ENCODE results near the gene MDM4.

MDM4 gene

GRCh38 chr1:204493984-204494280 is 22.3 kb upstream of the MDM4 start:
- Histone ChIP-seq H3K27me3 (ENCODE audit: control insufficient read depth, insufficient read depth, low read length) (no peaks in the 10 kb centered on the region; the same call in 1 of the 2 replicates), H3K9ac (ENCODE audit: low read length) (peak overlapping the region; percentile 95), H3K36me3 (ENCODE audit: control insufficient read depth, insufficient read depth, low read length) (no peaks in the 10 kb centered on the region), H3K4me1 (ENCODE audit: control insufficient read depth, insufficient read depth, low read length) (peaks cover 29% of the 10 kb centered on the region), H3K9me3 (ENCODE audit: control insufficient read depth, insufficient read depth, low read depth, low read length) (no peaks in the 10 kb centered on the region), H3K4me3 (ENCODE audit: low read depth, low read length) (peak overlapping the region; percentile 95), H3K27ac (ENCODE audit: low read depth, low read length) (peak overlapping the region; percentile 78)

- H3K9me3 ChIP-seq (ENCODE audit: control insufficient read depth, insufficient read depth, low read depth, low read length): no peaks in the 10 kb centered on the region
- no peaks in the 10 kb centered on the region for H3K36me3 ChIP-seq (ENCODE audit: control insufficient read depth, insufficient read depth, low read length)
- H3K9ac ChIP-seq (ENCODE audit: low read length): peak within 1 kb of the TSS; percentile 95
- peak within 1 kb of the TSS; percentile 78 for H3K27ac ChIP-seq (ENCODE audit: low read depth, low read length)
- no peaks in the 10 kb centered on the region; the same call in 1 of the 2 replicates for H3K27me3 ChIP-seq (ENCODE audit: control insufficient read depth, insufficient read depth, low read length)
- H3K4me3 ChIP-seq (ENCODE audit: low read depth, low read length): peak within 1 kb of the TSS; percentile 95
- H3K4me1 ChIP-seq (ENCODE audit: control insufficient read depth, insufficient read depth, low read length): peaks cover 29% of the 10 kb centered on the region
These were observed 21.7 kb upstream of the MDM4 start, which contains the start of gene PIK3C2B for GRCh38 chr1:204494281-204495077. TSS of gene PIK3C2B (minus strand) at chr1:204494805. CDS start at chr1:204469802, 25,003 bp downstream.

- H3K4me3 ChIP-seq (ENCODE audit: low read depth, low read length): peak overlapping the region; percentile 95
- H3K36me3 ChIP-seq (ENCODE audit: control insufficient read depth, insufficient read depth, low read length): no peaks in the 10 kb centered on the region
- peak overlapping the region; percentile 95 for H3K9ac ChIP-seq (ENCODE audit: low read length)
- peaks cover 29% of the 10 kb centered on the region for H3K4me1 ChIP-seq (ENCODE audit: control insufficient read depth, insufficient read depth, low read length)
- no peak overlapping the region for H3K27ac ChIP-seq (ENCODE audit: low read depth, low read length)
- H3K27me3 ChIP-seq (ENCODE audit: control insufficient read depth, insufficient read depth, low read length): no peaks in the 10 kb centered on the region; the same call in 1 of the 2 replicates
- no peaks in the 10 kb centered on the region for H3K9me3 ChIP-seq (ENCODE audit: control insufficient read depth, insufficient read depth, low read depth, low read length)
These were observed 21.0 kb upstream of the MDM4 start for GRCh38 chr1:204495078-204495753.

GRCh38 chr1:204495777-204496176 is 20.4 kb upstream of the MDM4 start:
- H3K27me3 ChIP-seq (ENCODE audit: control insufficient read depth, insufficient read depth, low read length): no peaks in the 10 kb centered on the region; the same call in 1 of the 2 replicates
- no peaks in the 10 kb centered on the region for H3K36me3 ChIP-seq (ENCODE audit: control insufficient read depth, insufficient read depth, low read length)
- peak overlapping the region; percentile 95 for H3K4me3 ChIP-seq (ENCODE audit: low read depth, low read length)
- peaks cover 29% of the 10 kb centered on the region for H3K4me1 ChIP-seq (ENCODE audit: control insufficient read depth, insufficient read depth, low read length)
- H3K9ac ChIP-seq (ENCODE audit: low read length): no peak overlapping the region
- no peaks in the 10 kb centered on the region for H3K9me3 ChIP-seq (ENCODE audit: control insufficient read depth, insufficient read depth, low read depth, low read length)
- H3K27ac ChIP-seq (ENCODE audit: low read depth, low read length): no peak overlapping the region

GRCh38 chr1:204498981-204499380 is 17.2 kb upstream of the MDM4 start:
- Histone ChIP-seq H3K9me3 (ENCODE audit: control insufficient read depth, insufficient read depth, low read depth, low read length) (no peaks in the 10 kb centered on the region), H3K4me1 (ENCODE audit: control insufficient read depth, insufficient read depth, low read length) (peaks cover 11% of the 10 kb centered on the region), H3K9ac (ENCODE audit: low read length) (no peak overlapping the region), H3K4me3 (ENCODE audit: low read depth, low read length) (no peak overlapping the region), H3K36me3 (ENCODE audit: control insufficient read depth, insufficient read depth, low read length) (no peaks in the 10 kb centered on the region), H3K27ac (ENCODE audit: low read depth, low read length) (no peak overlapping the region), H3K27me3 (ENCODE audit: control insufficient read depth, insufficient read depth, low read length) (no peaks in the 10 kb centered on the region; the same call in 1 of the 2 replicates)

- Histone ChIP-seq H3K9ac (ENCODE audit: low read length) (no peak overlapping the region), H3K4me3 (ENCODE audit: low read depth, low read length) (no peak overlapping the region), H3K4me1 (ENCODE audit: control insufficient read depth, insufficient read depth, low read length) (peaks cover 11% of the 10 kb centered on the region), H3K36me3 (ENCODE audit: control insufficient read depth, insufficient read depth, low read length) (no peaks in the 10 kb centered on the region), H3K27me3 (ENCODE audit: control insufficient read depth, insufficient read depth, low read length) (no peaks in the 10 kb centered on the region; the same call in 1 of the 2 replicates), H3K27ac (ENCODE audit: low read depth, low read length) (no peak overlapping the region), H3K9me3 (ENCODE audit: control insufficient read depth, insufficient read depth, low read depth, low read length) (no peaks in the 10 kb centered on the region)
These were observed 16.4 kb upstream of the MDM4 start for GRCh38 chr1:204499511-204500468.

- H3K36me3 ChIP-seq (ENCODE audit: control insufficient read depth, insufficient read depth, low read length): no peaks in the 10 kb centered on the region
- no peaks in the 10 kb centered on the region for H3K27me3 ChIP-seq (ENCODE audit: control insufficient read depth, insufficient read depth, low read length)
- no peak overlapping the region for H3K9ac ChIP-seq (ENCODE audit: low read length)
- H3K4me1 ChIP-seq (ENCODE audit: control insufficient read depth, insufficient read depth, low read length): peaks cover 7% of the 10 kb centered on the region
- no peak overlapping the region for H3K4me3 ChIP-seq (ENCODE audit: low read depth, low read length)
- no peak overlapping the region for H3K27ac ChIP-seq (ENCODE audit: low read depth, low read length)
- no peaks in the 10 kb centered on the region for H3K9me3 ChIP-seq (ENCODE audit: control insufficient read depth, insufficient read depth, low read depth, low read length)
These were observed 14.0 kb upstream of the MDM4 start for GRCh38 chr1:204502241-204502640.

GRCh38 chr1:204503122-204503912 is 12.9 kb upstream of the MDM4 start:
- Histone ChIP-seq H3K27ac (ENCODE audit: low read depth, low read length) (no peak overlapping the region), H3K4me3 (ENCODE audit: low read depth, low read length) (no peak overlapping the region), H3K9ac (ENCODE audit: low read length) (no peak overlapping the region)

GRCh38 chr1:204503913-204504519 is 12.2 kb upstream of the MDM4 start:
- peaks cover 7% of the 10 kb centered on the region for H3K4me1 ChIP-seq (ENCODE audit: control insufficient read depth, insufficient read depth, low read length)
- no peaks in the 10 kb centered on the region for H3K9me3 ChIP-seq (ENCODE audit: control insufficient read depth, insufficient read depth, low read depth, low read length)
- no peaks in the 10 kb centered on the region for H3K27me3 ChIP-seq (ENCODE audit: control insufficient read depth, insufficient read depth, low read length)
- no peaks in the 10 kb centered on the region for H3K36me3 ChIP-seq (ENCODE audit: control insufficient read depth, insufficient read depth, low read length)
- H3K27ac ChIP-seq (ENCODE audit: low read depth, low read length): no peak overlapping the region
- no peak overlapping the region for H3K4me3 ChIP-seq (ENCODE audit: low read depth, low read length)
- no peak overlapping the region for H3K9ac ChIP-seq (ENCODE audit: low read length)

More at GRCh38 chr1:204503122-204503912, 12.9 kb upstream of the MDM4 start:
- H3K9me3 ChIP-seq (ENCODE audit: control insufficient read depth, insufficient read depth, low read depth, low read length): no peaks in the 10 kb centered on the region
- peaks cover 7% of the 10 kb centered on the region for H3K4me1 ChIP-seq (ENCODE audit: control insufficient read depth, insufficient read depth, low read length)
- no peaks in the 10 kb centered on the region for H3K36me3 ChIP-seq (ENCODE audit: control insufficient read depth, insufficient read depth, low read length)
- no peaks in the 10 kb centered on the region for H3K27me3 ChIP-seq (ENCODE audit: control insufficient read depth, insufficient read depth, low read length)

All from HUES6 (cell line).